ENCODE results near the gene PLPPR4.

The PLPPR4 gene

GRCh38 chr1:99352821-99353220, 88.5 kb downstream of the PLPPR4 start:
- no peak for TF ChIP-seq CTCF (IDR thresholded peaks at IDR 0.05)

- no peak for TF ChIP-seq CTCF (IDR thresholded peaks at IDR 0.05)
Observed at GRCh38 chr1:99358770-99359169, 94.5 kb downstream of the PLPPR4 start.

Data from LNCAP (cell line).